Mucosa of descending colon (tissue), 3 donors: ENCODE measurements around the gene HLA-DOB. TPM values are rescaled to one million over a fixed set of nuclear protein-coding genes. Genes with fewer than 3 reads are reported as not detected.
A peak's percentile ranks its signal among the peaks of the same experiment; 100 is the strongest.

ENCODE experiments used
- ATAC-seq: fragments of 200-7000 bp; cut with Tn5 transposase; one replicate; pipeline ENCODE4 v1.9.1; 2020; ENCODE audit warnings: mild to moderate bottlenecking, moderate library complexity
- DNase-seq, 3 donors: peaks; one replicate each; pipeline ENCODE4 v3.0.0-alpha.2; 2020
- H3K36me3 ChIP-seq: fragments of 200-600 bp; one replicate; pipeline ENCODE4 v1.8.0; 2021; ENCODE audit warnings: low read depth, mild to moderate bottlenecking
- H3K4me1 ChIP-seq: fragments of 200-600 bp; one replicate; pipeline ENCODE4 v1.8.0; 2021; ENCODE audit warnings: low read depth, mild to moderate bottlenecking
- H3K4me3 ChIP-seq: fragments of 200-600 bp; one replicate; pipeline ENCODE4 v1.8.0; 2021; ENCODE audit warnings: mild to moderate bottlenecking
- H3K9me3 ChIP-seq: fragments of 200-600 bp; one replicate; pipeline ENCODE4 v1.8.0; 2021; ENCODE audit warnings: mild to moderate bottlenecking
- intact Hi-C, 2 donors: fragments of 100-400 bp; cut with DNase I in 1 of 2; cut with micrococcal nuclease in 1 of 2; formaldehyde crosslinking; loops; one replicate each; pipeline versions ENCODE4 v1.11.0 to v1.11.1; 2022; cut with DNase I, micrococcal nuclease
- total RNA-seq, 3 donors: library from RNA; stranded (reverse); fragmentation: NEBNext Ultra II Directional in 2 of 3; extraction: Animal tissue kit (Norgen Biotek cat#: 25700) in 2 of 3; gene quantifications; one replicate each; pipeline versions ENCODE4 v1.2.1 to v1.2.4, GENCODE V29; 2021 to 2023
- TF ChIP-seq, protein P1 (sequence below): fragments of 200-600 bp; IDR thresholded peaks from one replicate; pipeline ENCODE4 v1.8.0; 2022; ENCODE audit warnings: antibody characterized with exemption, mild to moderate bottlenecking
- donor health status: DM: no; HTN: no; CAD: no; lungs with moderate emphysema.
- donor health status: DM: no; HTN: no; CAD: no.
- donor health status: DM: no; HTN: yes; CAD: no.

The HLA-DOB gene
- total RNA-seq, 3 donors from 2014 or later = 0.38 to 0.87 TPM; not detected in 1

DNA sequence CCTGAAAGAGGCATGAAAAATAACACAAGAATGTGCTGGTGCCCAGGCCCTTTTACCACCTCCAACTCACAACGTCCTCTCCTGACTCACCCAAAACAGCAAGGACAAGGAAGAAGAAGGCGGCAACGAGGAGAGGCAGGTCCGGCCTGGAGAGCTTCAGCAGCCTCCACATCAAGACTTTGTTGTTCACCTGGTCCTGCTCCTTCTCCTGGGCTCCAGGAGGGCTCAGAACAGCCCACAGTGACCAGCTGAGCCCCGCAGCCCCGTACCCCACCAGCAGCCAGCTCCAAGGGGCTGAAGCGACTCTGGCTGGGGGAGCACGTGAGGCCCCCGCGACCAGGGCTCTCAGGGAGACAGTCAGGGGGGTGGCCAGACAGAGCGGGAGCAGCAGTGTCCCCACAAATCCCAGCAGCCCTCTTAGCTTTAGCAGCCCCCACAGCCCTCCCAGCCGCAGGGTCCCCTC lies 20.9 kb upstream of the HLA-DOB start:
- no peaks in the 10 kb centered on the region for H3K9me3 ChIP-seq
- TF ChIP-seq, protein P1, sequence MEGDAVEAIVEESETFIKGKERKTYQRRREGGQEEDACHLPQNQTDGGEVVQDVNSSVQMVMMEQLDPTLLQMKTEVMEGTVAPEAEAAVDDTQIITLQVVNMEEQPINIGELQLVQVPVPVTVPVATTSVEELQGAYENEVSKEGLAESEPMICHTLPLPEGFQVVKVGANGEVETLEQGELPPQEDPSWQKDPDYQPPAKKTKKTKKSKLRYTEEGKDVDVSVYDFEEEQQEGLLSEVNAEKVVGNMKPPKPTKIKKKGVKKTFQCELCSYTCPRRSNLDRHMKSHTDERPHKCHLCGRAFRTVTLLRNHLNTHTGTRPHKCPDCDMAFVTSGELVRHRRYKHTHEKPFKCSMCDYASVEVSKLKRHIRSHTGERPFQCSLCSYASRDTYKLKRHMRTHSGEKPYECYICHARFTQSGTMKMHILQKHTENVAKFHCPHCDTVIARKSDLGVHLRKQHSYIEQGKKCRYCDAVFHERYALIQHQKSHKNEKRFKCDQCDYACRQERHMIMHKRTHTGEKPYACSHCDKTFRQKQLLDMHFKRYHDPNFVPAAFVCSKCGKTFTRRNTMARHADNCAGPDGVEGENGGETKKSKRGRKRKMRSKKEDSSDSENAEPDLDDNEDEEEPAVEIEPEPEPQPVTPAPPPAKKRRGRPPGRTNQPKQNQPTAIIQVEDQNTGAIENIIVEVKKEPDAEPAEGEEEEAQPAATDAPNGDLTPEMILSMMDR = no peak
- ATAC-seq (no peak), DNase-seq (no peak)
- peaks cover 18% of the 10 kb centered on the region for H3K4me1 ChIP-seq
- intact Hi-C loops = loop anchor here in 1 of 2 donors (2.0 kb wide), 1 partner anchor 31 kb away; no protein-coding TSS in a partner anchor
- no peaks in the 10 kb centered on the region for H3K36me3 ChIP-seq
- H3K4me3 ChIP-seq = peak overlapping the region; percentile 42

DNA sequence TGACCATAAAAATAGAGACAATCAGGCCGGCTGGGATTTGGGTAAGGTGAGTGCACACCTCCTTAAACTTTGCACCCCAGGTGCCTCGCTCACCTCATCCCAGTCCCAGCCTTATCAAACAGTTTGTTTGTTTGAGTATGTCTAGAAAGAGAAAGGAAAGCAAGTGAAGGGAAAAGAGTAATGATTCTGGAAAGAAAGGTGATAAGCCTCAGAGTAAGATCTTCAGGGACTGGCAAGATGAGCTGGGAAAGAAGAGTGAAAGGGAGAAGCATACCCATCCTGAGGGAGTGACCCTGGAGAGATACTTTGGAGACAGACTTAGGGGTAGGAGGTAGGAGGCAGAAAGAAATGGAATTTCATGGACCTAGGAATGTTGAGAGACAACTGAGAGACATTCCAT lies 20.1 kb upstream of the HLA-DOB start:
- H3K4me1 ChIP-seq = peaks cover 14% of the 10 kb centered on the region
- no peaks in the 10 kb centered on the region for H3K36me3 ChIP-seq
- intact Hi-C loops = no loop called here
- ATAC-seq = no peak
- no peak for DNase-seq
- H3K4me3 ChIP-seq = no peak overlapping the region
- TF ChIP-seq, protein P1 = no peak
- H3K9me3 ChIP-seq = no peaks in the 10 kb centered on the region

DNA sequence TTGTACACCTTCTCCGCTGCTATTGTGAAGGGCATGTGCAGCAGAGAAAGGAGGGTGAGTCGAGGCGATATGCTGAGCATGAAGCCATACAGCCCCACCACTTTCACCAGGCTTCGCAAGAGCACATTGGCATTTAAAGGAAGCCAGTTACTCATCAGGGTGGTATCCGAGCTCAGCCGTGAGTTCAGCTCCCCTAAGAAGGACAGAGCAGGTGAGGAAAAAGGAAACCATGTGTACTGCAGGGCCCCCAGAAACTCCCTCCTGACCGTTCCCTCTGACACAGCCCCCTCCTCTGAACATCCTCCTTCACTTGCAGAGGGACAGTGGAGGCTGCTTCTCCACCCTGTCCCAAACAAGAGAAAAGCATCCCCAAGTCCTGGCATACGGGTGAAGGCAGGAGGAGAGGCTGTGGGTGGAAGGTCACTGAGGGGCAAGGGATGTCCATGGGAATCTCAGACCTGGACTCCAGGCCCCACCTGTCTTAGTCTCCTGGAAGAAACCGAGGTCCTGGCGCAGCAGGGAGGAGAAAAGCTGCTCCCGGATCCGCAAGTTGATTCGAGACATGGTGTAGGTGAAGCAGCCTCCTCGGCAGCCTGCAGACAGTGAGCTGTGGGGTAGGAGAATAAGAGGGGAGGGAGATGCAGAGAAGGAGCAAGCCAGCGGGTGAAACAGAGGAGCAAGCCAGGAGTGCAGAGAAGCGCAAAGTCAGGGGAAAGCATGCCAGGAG lies 18.5 kb upstream of the HLA-DOB start:
- Histone ChIP-seq H3K4me3 (no peak overlapping the region), H3K4me1 (peaks cover 11% of the 10 kb centered on the region), H3K36me3 (no peaks in the 10 kb centered on the region), H3K9me3 (no peaks in the 10 kb centered on the region)
- TF ChIP-seq, protein P1 = no peak
- no peak for ATAC-seq
- intact Hi-C loops = no loop called here
- DNase-seq = no peak

- DNase-seq = no peak
- H3K9me3 ChIP-seq = no peaks in the 10 kb centered on the region
- intact Hi-C loops = no loop called here
- no peaks in the 10 kb centered on the region for H3K36me3 ChIP-seq
- H3K4me1 ChIP-seq = peaks cover 9% of the 10 kb centered on the region
- H3K4me3 ChIP-seq = no peak overlapping the region
- no peak for ATAC-seq
- TF ChIP-seq, protein P1 = no peak
Measured at GRCh38 chr6:32833664-32834063, 16.9 kb upstream of the HLA-DOB start.

DNA sequence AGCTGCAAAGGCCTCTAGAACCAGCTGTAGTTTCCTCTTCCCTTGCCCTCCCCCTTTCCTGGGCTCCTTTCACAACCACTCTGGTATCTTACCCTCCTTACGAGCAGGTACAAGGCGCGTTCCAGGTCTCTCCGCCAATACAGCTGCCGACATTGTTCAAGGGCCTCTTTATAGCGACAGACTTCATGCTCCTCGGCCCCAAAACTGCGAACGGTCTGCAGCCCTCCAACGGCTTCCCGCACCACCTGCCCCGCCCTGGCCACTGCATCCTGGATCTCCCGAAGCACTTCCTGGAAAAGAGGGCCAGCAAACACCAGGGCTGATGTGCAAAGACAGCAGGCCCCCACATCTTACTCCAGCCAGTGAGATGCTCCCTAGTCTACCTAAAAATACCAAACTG lies 15.7 kb upstream of the HLA-DOB start:
- TF ChIP-seq, protein P1 = no peak
- Histone ChIP-seq H3K9me3 (no peaks in the 10 kb centered on the region), H3K4me3 (no peak overlapping the region), H3K4me1 (peaks cover 3% of the 10 kb centered on the region), H3K36me3 (no peaks in the 10 kb centered on the region)
- DNase-seq = no peak
- intact Hi-C loops = no loop called here
- no peak for ATAC-seq
